ENCODE results near the gene USP35. TPM values are rescaled to one million over a fixed set of nuclear protein-coding genes. Genes with fewer than 3 reads are reported as not detected.

The USP35 gene
- total RNA-seq, 2 donors from 2014 or later: 8.0 to 8.6 TPM

DNA sequence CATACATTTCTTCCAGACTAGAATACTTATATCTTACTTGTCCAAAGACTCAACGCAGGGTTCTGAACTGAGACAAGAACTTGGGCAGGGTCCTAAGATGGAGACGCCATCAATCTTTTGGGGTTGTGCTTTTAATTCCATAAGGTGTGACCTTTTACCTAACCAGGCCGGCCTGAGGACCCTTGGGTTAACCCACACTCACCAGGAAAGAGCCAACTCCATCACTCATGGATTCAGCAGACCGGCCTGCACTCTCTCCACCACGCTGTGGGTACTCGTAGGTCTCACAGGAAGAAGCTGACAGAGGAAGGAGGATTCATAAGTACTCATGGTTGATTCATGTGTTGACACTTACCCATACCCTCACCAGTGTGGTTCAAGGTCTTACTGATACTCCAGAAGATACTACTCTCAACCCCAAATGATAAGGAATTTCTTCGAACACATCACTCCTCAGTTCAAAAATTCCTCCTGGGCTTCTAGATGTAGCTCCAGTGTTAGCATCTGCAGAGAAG is 36.2 kb downstream of the USP35 start:
- no peak for TF ChIP-seq CTCF (IDR thresholded peaks at IDR 0.05)
- peak; percentile 43 for DNase-seq (ENCODE audit: low spot score)
- no peaks in the 10 kb centered on the region for H3K9me3 ChIP-seq
- H3K27ac ChIP-seq: no peak overlapping the region
- peaks cover 59% of the 10 kb centered on the region for H3K36me3 ChIP-seq
- H3K27me3 ChIP-seq: no peaks in the 10 kb centered on the region
- H3K4me1 ChIP-seq: peaks cover 0 to 1% of the 10 kb centered on the region in 2 donors
- H3K4me3 ChIP-seq: no peak overlapping the region

GRCh38 chr11:78226684-78227680 is 38.3 kb downstream of the USP35 start:
- H3K27me3 ChIP-seq: no peaks in the 10 kb centered on the region
- peak; percentile 52 for DNase-seq (ENCODE audit: low spot score)
- no peak overlapping the region for H3K4me3 ChIP-seq
- peaks cover 41% of the 10 kb centered on the region for H3K36me3 ChIP-seq
- H3K27ac ChIP-seq: no peak overlapping the region
- H3K9me3 ChIP-seq: no peaks in the 10 kb centered on the region
- TF ChIP-seq CTCF (IDR thresholded peaks at IDR 0.05): no peak
- peaks cover 0 to 20% of the 10 kb centered on the region in 2 donors for H3K4me1 ChIP-seq

DNA sequence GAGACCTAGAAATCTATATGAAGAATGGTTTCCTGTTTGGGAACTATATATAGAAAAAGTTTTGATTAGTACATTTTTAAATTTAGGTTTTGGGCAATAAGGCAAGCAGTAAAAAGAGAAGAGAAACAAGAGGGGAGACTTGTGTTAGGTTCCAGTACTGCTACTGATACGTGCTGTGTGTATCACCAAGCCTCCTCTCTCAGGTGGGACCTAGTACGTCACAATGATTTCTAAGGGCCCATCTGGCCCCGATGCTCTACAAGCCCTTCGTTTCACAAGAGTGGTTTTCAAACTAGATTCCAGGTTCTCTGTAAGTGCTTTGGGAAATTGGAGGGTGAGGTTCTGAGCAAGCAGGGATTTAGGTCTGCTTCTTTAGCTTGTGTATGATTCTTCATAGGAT is 39.2 kb downstream of the USP35 start:
- Histone ChIP-seq H3K36me3 (peaks cover 36% of the 10 kb centered on the region), H3K4me1 (peaks cover 0 to 27% of the 10 kb centered on the region in 2 donors), H3K27me3 (no peaks in the 10 kb centered on the region), H3K4me3 (no peak overlapping the region), H3K27ac (no peak overlapping the region), H3K9me3 (no peaks in the 10 kb centered on the region)
- TF ChIP-seq CTCF (IDR thresholded peaks at IDR 0.05): no peak
- peak; percentile 16 for DNase-seq (ENCODE audit: low spot score)

DNA sequence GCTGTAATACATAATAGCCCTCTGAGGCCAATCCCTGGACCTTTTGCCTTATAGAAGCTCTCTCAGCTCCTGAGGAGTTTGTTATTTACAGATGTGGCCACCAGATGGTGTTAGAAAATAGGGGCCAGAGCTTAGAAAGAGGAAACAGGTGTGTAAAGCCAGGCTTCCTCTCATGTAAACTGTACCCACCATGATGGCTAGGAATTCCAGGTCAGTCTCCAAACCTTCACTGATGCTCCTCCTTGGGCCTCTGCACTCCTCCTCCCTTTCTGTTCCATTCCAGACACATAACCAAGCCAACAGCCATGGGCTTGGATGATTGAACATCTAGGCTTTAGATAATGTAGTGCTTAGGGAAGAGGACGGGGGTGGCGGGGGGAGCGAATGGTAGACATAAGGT is 39.7 kb downstream of the USP35 start:
- Histone ChIP-seq H3K36me3 (peaks cover 31% of the 10 kb centered on the region), H3K9me3 (no peaks in the 10 kb centered on the region), H3K4me1 (peaks cover 0 to 27% of the 10 kb centered on the region in 2 donors), H3K27me3 (no peaks in the 10 kb centered on the region), H3K4me3 (no peak overlapping the region), H3K27ac (no peak overlapping the region)
- TF ChIP-seq CTCF (IDR thresholded peaks at IDR 0.05): peak; percentile 16 to 71
- DNase-seq (ENCODE audit: low spot score): peak; percentile 56

GRCh38 chr11:78229106-78229505 is 40.4 kb downstream of the USP35 start:
- peaks cover 0 to 27% of the 10 kb centered on the region in 2 donors for H3K4me1 ChIP-seq
- H3K4me3 ChIP-seq: no peak overlapping the region
- peak; percentile 44 for DNase-seq (ENCODE audit: low spot score)
- no peak for TF ChIP-seq CTCF (IDR thresholded peaks at IDR 0.05)
- no peaks in the 10 kb centered on the region for H3K27me3 ChIP-seq
- H3K27ac ChIP-seq: peak overlapping the region; percentile 12 to 24
- H3K36me3 ChIP-seq: peaks cover 25% of the 10 kb centered on the region
- no peaks in the 10 kb centered on the region for H3K9me3 ChIP-seq
